ENCODE data around the gene SLC5A4.

DNA sequence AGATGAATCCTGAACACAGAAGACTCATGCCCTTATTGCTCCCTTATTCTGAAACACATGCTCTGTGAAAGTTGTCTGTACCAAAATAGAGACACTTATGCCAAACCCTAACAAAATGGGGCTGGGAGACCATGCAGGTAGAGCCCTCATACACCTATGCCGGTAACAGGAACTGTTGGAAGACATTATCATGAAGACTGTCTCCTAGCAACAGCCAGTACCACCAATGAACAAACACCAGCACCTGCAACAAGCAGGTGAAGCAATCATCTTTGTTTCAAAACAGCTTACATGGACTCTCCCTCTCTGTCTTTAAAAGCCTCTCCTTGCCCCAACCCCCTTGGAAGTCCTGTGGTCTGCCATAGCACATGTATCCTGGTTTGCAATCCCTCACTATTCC, 17.2 kb downstream of the SLC5A4 start:
- TF ChIP-seq CTCF (optimal IDR thresholded peaks at IDR 0.05 in 1 of 3, IDR thresholded peaks at IDR 0.05 in 1 of 3, conservative IDR thresholded peaks at IDR 0.05 in 1 of 3; ENCODE audit: extremely low read depth in 1 of 3, insufficient read depth in 2 of 3, low read length in 3 of 3) (no peak), EZH2 (IDR thresholded peaks at IDR 0.05; ENCODE audit: low read length) (no peak)
